A549 (cell line): ENCODE results near the gene OLAH. TPM values are rescaled to one million over a fixed set of nuclear protein-coding genes. Genes with fewer than 3 reads are reported as not detected.

Experiments
- ATAC-seq, 2 experiments: fragments of 200-7000 bp in 1 of 2; fragments of >200 bp in 1 of 2; cut with Nextera tagmentation in 1 of 2; cut with Tn5 transposase in 1 of 2; 3 replicates each; pipeline versions ENCODE4 v1.8.0 to v1.9.1; 2018 to 2020; ENCODE audit warnings: mild to moderate bottlenecking in 1 of 2, moderate library complexity in 1 of 2
- CTCF ChIA-PET: fragments of 300-600 bp; sonication (Branson Sonifier 250); formaldehyde crosslinking; extraction: SDS; loops from one replicate; lab custom pipeline; 2021; ENCODE audit warnings: antibody characterized with exemption, inconsistent platforms; lab: Yijun Ruan, JAX
- POLR2A ChIA-PET: fragments of 350-600 bp; formaldehyde crosslinking; extraction: SDS; loops from one replicate; lab custom pipeline; 2021; ENCODE audit warnings: antibody characterized with exemption, inconsistent platforms; lab: Yijun Ruan, JAX
- DNase-seq, 2 experiments: peaks; one replicate each; pipeline versions ENCODE4 v3.0.0 to v3.0.0-alpha.2; 2011 to 2016; ENCODE audit warnings: low read depth in 1 of 2, low spot score in 1 of 2
- FAIRE-seq: peaks from 2 replicates; lab custom pipeline; 2011; peaks lifted over from hg19 to GRCh38; lab: Jason Lieb, UNC
- H3K27ac ChIP-seq, 2 experiments: fragments of >200 bp; sonication (Bioruptor Twin); formaldehyde crosslinking; 3 replicates each; pipeline ENCODE4 v1.5.1; 2016 to 2017
- H3K4me1 ChIP-seq: fragments of >200 bp; sonication (Bioruptor Twin); formaldehyde crosslinking; 3 replicates; pipeline ENCODE4 v1.6.1; 2016
- H3K4me2 ChIP-seq: fragments of >200 bp; sonication (Bioruptor Twin); formaldehyde crosslinking; 3 replicates; pipeline ENCODE4 v1.6.1; 2016
- H3K4me3 ChIP-seq: fragments of >200 bp; sonication (Bioruptor Twin); formaldehyde crosslinking; 3 replicates; pipeline ENCODE4 v1.5.1; 2016
- H3K9me3 ChIP-seq: fragments of >200 bp; sonication (Bioruptor Twin); formaldehyde crosslinking; 3 replicates; pipeline ENCODE4 v1.6.1; 2016
- CBX8 ChIP-seq: fragments of 200-600 bp; sonication (generic); IDR thresholded peaks from 2 replicates; pipeline ENCODE4 v1.6.1; 2016
- CHD2 ChIP-seq: fragments of 150-350 bp; IDR thresholded peaks from 2 replicates; pipeline ENCODE4 v1.6.1; 2014; ENCODE audit warnings: low read length; ENCODE audit not compliant: partially characterized antibody
- CHD4 ChIP-seq: fragments of 200-600 bp; sonication (generic); IDR thresholded peaks from 2 replicates; pipeline ENCODE4 v1.6.1; 2016; ENCODE audit warnings: antibody characterized with exemption, mild to moderate bottlenecking, borderline replicate concordance
- FOSL2 ChIP-seq, 2 experiments: fragments of 450-650 bp in 1 of 2; fragments of >200 bp in 1 of 2; sonication (Bioruptor Twin) in 1 of 2; formaldehyde crosslinking; IDR thresholded peaks; 2 replicates each; pipeline versions ENCODE4 v1.5.0 to v1.6.1; 2016 to 2020; ENCODE audit warnings: mild to moderate bottlenecking in 1 of 2, moderate library complexity in 1 of 2
- FOXS1 ChIP-seq: fragments of 250-450 bp; sonication (Bioruptor Pico); IDR thresholded peaks from 2 replicates; pipeline ENCODE4 v1.5.0; 2020; ENCODE audit warnings: mild to moderate bottlenecking, moderate library complexity
- GATA3 ChIP-seq: IDR thresholded peaks from 2 replicates; pipeline ENCODE4 v1.6.1; 2012; ENCODE audit warnings: borderline replicate concordance
- HOXA7 ChIP-seq: fragments of 250-450 bp; sonication (Bioruptor Pico); IDR thresholded peaks from 2 replicates; pipeline ENCODE4 v1.5.0; 2020; ENCODE audit warnings: mild to moderate bottlenecking, moderate library complexity
- HOXB13 ChIP-seq: fragments of 250-450 bp; sonication (Bioruptor Pico); IDR thresholded peaks from 2 replicates; pipeline ENCODE4 v1.5.0; 2020; ENCODE audit warnings: low read depth, mild to moderate bottlenecking, moderate library complexity
- HOXB5 ChIP-seq: fragments of 250-450 bp; sonication (Bioruptor Pico); IDR thresholded peaks from 2 replicates; pipeline ENCODE4 v1.5.0; 2020; ENCODE audit warnings: mild to moderate bottlenecking, moderate library complexity
- JUNB ChIP-seq: fragments of >200 bp; sonication (Bioruptor Twin); formaldehyde crosslinking; IDR thresholded peaks from 2 replicates; pipeline ENCODE4 v1.6.1; 2016
- KDM1A ChIP-seq: fragments of 200-600 bp; sonication (generic); IDR thresholded peaks from 2 replicates; pipeline ENCODE4 v1.6.1; 2016; ENCODE audit warnings: low read depth, mild to moderate bottlenecking
- KDM5A ChIP-seq: fragments of 200-600 bp; sonication (generic); IDR thresholded peaks from 2 replicates; pipeline ENCODE4 v1.6.1; 2016; ENCODE audit warnings: antibody characterized with exemption, mild to moderate bottlenecking
- RAD21 ChIP-seq, 2 experiments: fragments of >200 bp in 1 of 2; sonication (Bioruptor Twin) in 1 of 2; formaldehyde crosslinking in 1 of 2; IDR thresholded peaks in 1 of 2; conservative IDR thresholded peaks in 1 of 2; 2 replicates in 1 of 2; 3 replicates in 1 of 2; pipeline ENCODE4 v1.6.1; 2012 to 2018; ENCODE audit warnings: inconsistent platforms in 1 of 2
- RARB ChIP-seq: fragments of 250-450 bp; sonication (Bioruptor Pico); IDR thresholded peaks from 2 replicates; pipeline ENCODE4 v1.8.0; 2021; ENCODE audit warnings: mild to moderate bottlenecking, moderate library complexity
- RCOR1 ChIP-seq: fragments of 150-350 bp; IDR thresholded peaks from 2 replicates; pipeline ENCODE4 v1.6.1; 2014; ENCODE audit warnings: antibody characterized with exemption, low read length, low read depth
- RFX5 ChIP-seq: fragments of 450-650 bp; IDR thresholded peaks from 2 replicates; pipeline ENCODE4 v1.7.1; 2014; ENCODE audit warnings: antibody characterized with exemption, mild to moderate bottlenecking, moderate library complexity
- RNF2 ChIP-seq: fragments of 200-600 bp; sonication (generic); IDR thresholded peaks from 2 replicates; pipeline ENCODE4 v1.6.1; 2016; ENCODE audit warnings: low read depth, mild to moderate bottlenecking, antibody characterized with exemption, moderate library complexity, borderline replicate concordance
- SMC3 ChIP-seq: fragments of >200 bp; sonication (Bioruptor Twin); formaldehyde crosslinking; IDR thresholded peaks from 3 replicates; pipeline ENCODE4 v1.6.1; 2018; ENCODE audit warnings: inconsistent platforms
- SREBF2 ChIP-seq: fragments of 450-650 bp; IDR thresholded peaks from 2 replicates; pipeline ENCODE4 v1.6.1; 2014; ENCODE audit warnings: mild to moderate bottlenecking, moderate library complexity
- TP53 ChIP-seq: fragments of 250-450 bp; sonication (Bioruptor Pico); IDR thresholded peaks from 2 replicates; pipeline ENCODE4 v1.5.0; 2021; ENCODE audit warnings: mild to moderate bottlenecking, moderate library complexity
- WGBS: methylation state at CpG from one replicate; pipeline ENCODE4 v1.1.6; 2017; ENCODE audit errors: missing lambda C conversion rate; 5-methylcytosine and 5-hydroxymethylcytosine counted together
- polyA plus RNA-seq, 4 experiments: library from polyadenylated mRNA; depleted of rRNA in 3 of 4; stranded (reverse); fragments of >200 nt; fragmentation: RNase III in 1 of 4; extraction: RNeasy Plus Mini Kit Qiagen cat#74134 plus additional on column Dnase treatment in 1 of 4; gene quantifications; 2 replicates in 3 of 4; 3 replicates in 1 of 4; pipeline ENCODE4 v1.2.3, GENCODE V29; 2011 to 2017
- TF ChIP-seq, protein P1 (sequence below): IDR thresholded peaks from 2 replicates; pipeline ENCODE4 v1.6.1; 2012
- TF ChIP-seq, protein P2 (sequence below): fragments of >200 bp; sonication (Bioruptor Twin); formaldehyde crosslinking; IDR thresholded peaks from 3 replicates; pipeline ENCODE4 v1.5.1; 2016
- TF ChIP-seq, protein P3 (sequence below): IDR thresholded peaks from 2 replicates; pipeline ENCODE4 v1.6.1; 2012; ENCODE audit warnings: low read depth, borderline replicate concordance
- TF ChIP-seq, protein P4 (sequence below): fragments of 250-450 bp; sonication (Bioruptor Pico); IDR thresholded peaks from 2 replicates; pipeline ENCODE4 v1.5.0; 2021; ENCODE audit warnings: mild to moderate bottlenecking, moderate library complexity, borderline replicate concordance

Gene OLAH
- polyA plus RNA-seq, 2 of the 4 experiments (the other 2 are of a cell fraction) = 0.34 TPM; not detected in 1

DNA sequence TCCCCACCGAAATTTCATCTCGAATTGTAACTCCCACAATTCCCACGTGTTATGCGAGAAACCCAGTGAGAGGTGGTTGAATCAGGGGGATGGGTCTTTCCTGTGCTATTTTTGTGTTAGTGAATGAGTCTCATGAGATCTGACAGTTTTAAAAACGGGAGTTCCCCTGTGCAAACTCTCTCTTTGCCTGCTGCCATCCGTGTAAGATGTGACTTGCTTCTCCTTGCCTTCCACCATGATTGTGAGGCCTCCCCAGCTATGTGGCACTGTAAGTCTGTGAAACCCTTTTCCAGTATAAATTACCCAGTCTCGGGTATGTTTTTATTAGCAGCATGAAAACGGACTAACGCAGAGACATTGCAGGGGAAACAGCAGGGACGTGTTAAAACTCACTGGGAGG is 5.3 kb upstream of the OLAH start:
- 66% methylated on average over 10 of the region's 10 CpGs for WGBS
- Histone ChIP-seq H3K9me3 (no peaks in the 10 kb centered on the region), H3K4me3 (no peak overlapping the region), H3K4me1 (no peaks in the 10 kb centered on the region), H3K27ac (no peak overlapping the region)
- ATAC-seq = no peak
- CTCF ChIA-PET = no interaction called here
- no peak for TF ChIP-seq CHD4
- no peak for TF ChIP-seq HOXA7 (CRISPR knock-in tag)
- no peak for TF ChIP-seq CBX8
- no peak for TF ChIP-seq RNF2
- TF ChIP-seq SREBF2 = no peak
- TF ChIP-seq, protein P1, sequence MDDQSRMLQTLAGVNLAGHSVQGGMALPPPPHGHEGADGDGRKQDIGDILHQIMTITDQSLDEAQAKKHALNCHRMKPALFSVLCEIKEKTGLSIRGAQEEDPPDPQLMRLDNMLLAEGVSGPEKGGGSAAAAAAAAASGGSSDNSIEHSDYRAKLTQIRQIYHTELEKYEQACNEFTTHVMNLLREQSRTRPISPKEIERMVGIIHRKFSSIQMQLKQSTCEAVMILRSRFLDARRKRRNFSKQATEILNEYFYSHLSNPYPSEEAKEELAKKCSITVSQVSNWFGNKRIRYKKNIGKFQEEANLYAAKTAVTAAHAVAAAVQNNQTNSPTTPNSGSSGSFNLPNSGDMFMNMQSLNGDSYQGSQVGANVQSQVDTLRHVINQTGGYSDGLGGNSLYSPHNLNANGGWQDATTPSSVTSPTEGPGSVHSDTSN = no peak
- TF ChIP-seq RCOR1 = no peak
- TF ChIP-seq, all 56 proteins: peak for 0
- POLR2A ChIA-PET = no interaction called here
- DNase-seq (no peak), FAIRE-seq (no peak)
- H3K4me2 ChIP-seq = no peak overlapping the region

DNA sequence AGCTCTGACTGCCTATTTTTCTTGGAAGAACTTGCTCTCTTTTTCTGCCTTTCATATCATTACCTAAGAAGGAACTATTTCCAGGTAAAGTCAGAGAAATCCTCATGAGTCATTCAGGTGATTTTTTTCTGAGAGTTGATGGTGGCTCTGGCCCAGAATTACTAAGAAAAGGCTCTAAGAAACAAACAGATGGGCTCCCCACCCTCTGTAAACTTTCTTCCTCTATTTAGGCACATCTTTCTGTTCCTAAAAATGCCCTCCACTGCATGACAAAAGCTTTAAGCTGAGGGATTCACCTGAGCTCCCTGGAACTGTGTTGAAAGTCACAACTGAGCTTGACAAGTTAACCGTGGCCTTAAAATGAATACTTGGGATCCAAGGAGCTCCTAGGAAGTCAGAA is 1.6 kb downstream of the OLAH start:
- no peak for TF ChIP-seq KDM5A
- no peak for TF ChIP-seq RNF2
- TF ChIP-seq RAD21 (conservative IDR thresholded peaks at IDR 0.05 in 1 of 2, IDR thresholded peaks at IDR 0.05 in 1 of 2) = no peak
- TF ChIP-seq KDM1A = no peak
- no peak for TF ChIP-seq SMC3
- TF ChIP-seq, protein P2, sequence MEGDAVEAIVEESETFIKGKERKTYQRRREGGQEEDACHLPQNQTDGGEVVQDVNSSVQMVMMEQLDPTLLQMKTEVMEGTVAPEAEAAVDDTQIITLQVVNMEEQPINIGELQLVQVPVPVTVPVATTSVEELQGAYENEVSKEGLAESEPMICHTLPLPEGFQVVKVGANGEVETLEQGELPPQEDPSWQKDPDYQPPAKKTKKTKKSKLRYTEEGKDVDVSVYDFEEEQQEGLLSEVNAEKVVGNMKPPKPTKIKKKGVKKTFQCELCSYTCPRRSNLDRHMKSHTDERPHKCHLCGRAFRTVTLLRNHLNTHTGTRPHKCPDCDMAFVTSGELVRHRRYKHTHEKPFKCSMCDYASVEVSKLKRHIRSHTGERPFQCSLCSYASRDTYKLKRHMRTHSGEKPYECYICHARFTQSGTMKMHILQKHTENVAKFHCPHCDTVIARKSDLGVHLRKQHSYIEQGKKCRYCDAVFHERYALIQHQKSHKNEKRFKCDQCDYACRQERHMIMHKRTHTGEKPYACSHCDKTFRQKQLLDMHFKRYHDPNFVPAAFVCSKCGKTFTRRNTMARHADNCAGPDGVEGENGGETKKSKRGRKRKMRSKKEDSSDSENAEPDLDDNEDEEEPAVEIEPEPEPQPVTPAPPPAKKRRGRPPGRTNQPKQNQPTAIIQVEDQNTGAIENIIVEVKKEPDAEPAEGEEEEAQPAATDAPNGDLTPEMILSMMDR = no peak
- no peak for TF ChIP-seq SREBF2
- TF ChIP-seq JUNB = no peak
- TF ChIP-seq CHD2 = no peak
- TF ChIP-seq CBX8 = no peak
- no peak for TF ChIP-seq GATA3
- no peak for TF ChIP-seq RARB (CRISPR knock-in tag)
- no peak for TF ChIP-seq HOXB5 (CRISPR knock-in tag)
- TF ChIP-seq HOXB13 = no peak
- TF ChIP-seq FOXS1 (CRISPR knock-in tag) = no peak
- no peak for TF ChIP-seq RFX5
- TF ChIP-seq TP53 = no peak
- TF ChIP-seq FOSL2 (IDR thresholded peaks at IDR 0.05) = no peak
- TF ChIP-seq FOSL2 (CRISPR knock-in tag; IDR thresholded peaks at IDR 0.05) = no peak
- TF ChIP-seq, protein P3, sequence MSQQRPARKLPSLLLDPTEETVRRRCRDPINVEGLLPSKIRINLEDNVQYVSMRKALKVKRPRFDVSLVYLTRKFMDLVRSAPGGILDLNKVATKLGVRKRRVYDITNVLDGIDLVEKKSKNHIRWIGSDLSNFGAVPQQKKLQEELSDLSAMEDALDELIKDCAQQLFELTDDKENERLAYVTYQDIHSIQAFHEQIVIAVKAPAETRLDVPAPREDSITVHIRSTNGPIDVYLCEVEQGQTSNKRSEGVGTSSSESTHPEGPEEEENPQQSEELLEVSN = no peak
- TF ChIP-seq, protein P4, sequence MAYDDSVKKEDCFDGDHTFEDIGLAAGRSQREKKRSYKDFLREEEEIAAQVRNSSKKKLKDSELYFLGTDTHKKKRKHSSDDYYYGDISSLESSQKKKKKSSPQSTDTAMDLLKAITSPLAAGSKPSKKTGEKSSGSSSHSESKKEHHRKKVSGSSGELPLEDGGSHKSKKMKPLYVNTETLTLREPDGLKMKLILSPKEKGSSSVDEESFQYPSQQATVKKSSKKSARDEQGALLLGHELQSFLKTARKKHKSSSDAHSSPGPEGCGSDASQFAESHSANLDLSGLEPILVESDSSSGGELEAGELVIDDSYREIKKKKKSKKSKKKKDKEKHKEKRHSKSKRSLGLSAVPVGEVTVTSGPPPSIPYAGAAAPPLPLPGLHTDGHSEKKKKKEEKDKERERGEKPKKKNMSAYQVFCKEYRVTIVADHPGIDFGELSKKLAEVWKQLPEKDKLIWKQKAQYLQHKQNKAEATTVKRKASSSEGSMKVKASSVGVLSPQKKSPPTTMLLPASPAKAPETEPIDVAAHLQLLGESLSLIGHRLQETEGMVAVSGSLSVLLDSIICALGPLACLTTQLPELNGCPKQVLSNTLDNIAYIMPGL (CRISPR knock-in tag) = no peak
- FAIRE-seq = no peak
- no peak overlapping the region for H3K27ac ChIP-seq
- 50% methylated on average over 1 of the region's 1 CpG for WGBS
- ChIA-PET CTCF (no interaction called here), POLR2A (no interaction called here)
- no peak for ATAC-seq
- H3K4me3 ChIP-seq = no peak overlapping the region
- no peaks in the 10 kb centered on the region for H3K4me1 ChIP-seq
- H3K9me3 ChIP-seq = no peaks in the 10 kb centered on the region
- DNase-seq = no peak
- no peak overlapping the region for H3K4me2 ChIP-seq
